ENCODE data around the gene PBX4. TPM values are rescaled to one million over a fixed set of nuclear protein-coding genes. Genes with fewer than 3 reads are reported as not detected.

PBX4 gene
- total RNA-seq, 1 donor from 2014 or later, result 2.7 TPM

- H3K4me3 ChIP-seq (ENCODE audit: low read depth, low read length), result no peak overlapping the region
- no peak for DNase-seq (ENCODE audit: low read depth)
- TF ChIP-seq CTCF (conservative IDR thresholded peaks at IDR 0.05; ENCODE audit: low read depth, low read length), result no peak
Measured at GRCh38 chr19:19649155-19649554, 30.7 kb upstream of the PBX4 start.

- DNase-seq (ENCODE audit: low read depth), result no peak
- TF ChIP-seq CTCF (conservative IDR thresholded peaks at IDR 0.05; ENCODE audit: low read depth, low read length), result no peak
- no peak overlapping the region for H3K4me3 ChIP-seq (ENCODE audit: low read depth, low read length)
Measured at GRCh38 chr19:19647037-19647835, 28.7 kb upstream of the PBX4 start.

- no peak overlapping the region for H3K4me3 ChIP-seq (ENCODE audit: low read depth, low read length)
- TF ChIP-seq CTCF (conservative IDR thresholded peaks at IDR 0.05; ENCODE audit: low read depth, low read length), result no peak
- DNase-seq (ENCODE audit: low read depth), result no peak
Measured at GRCh38 chr19:19645233-19645870, 26.9 kb upstream of the PBX4 start.

GRCh38 chr19:19644054-19644388 is 25.5 kb upstream of the PBX4 start:
- no peak for DNase-seq (ENCODE audit: low read depth)

GRCh38 chr19:19643158-19644053 is 24.9 kb upstream of the PBX4 start, which contains the start of gene GMIP:
TSS of gene GMIP (minus strand) at chr19:19643657. CDS start at chr19:19643529, 128 bp downstream.
- peak; percentile 92 for TF ChIP-seq CTCF (conservative IDR thresholded peaks at IDR 0.05; ENCODE audit: low read depth, low read length)
- peak within 1 kb of the TSS; percentile 97 for H3K4me3 ChIP-seq (ENCODE audit: low read depth, low read length)
- DNase-seq (ENCODE audit: low read depth), result no peak

More at GRCh38 chr19:19644054-19644388, 25.5 kb upstream of the PBX4 start:
- no peak for TF ChIP-seq CTCF (conservative IDR thresholded peaks at IDR 0.05; ENCODE audit: low read depth, low read length)
- H3K4me3 ChIP-seq (ENCODE audit: low read depth, low read length), result peak overlapping the region; percentile 97

GRCh38 chr19:19642506-19643157 is 24.1 kb upstream of the PBX4 start:
- DNase-seq (ENCODE audit: low read depth), result no peak

More at GRCh38 chr19:19642506-19643157, 24.1 kb upstream of the PBX4 start:
- no peak for TF ChIP-seq CTCF (conservative IDR thresholded peaks at IDR 0.05; ENCODE audit: low read depth, low read length)
- peak overlapping the region; percentile 97 for H3K4me3 ChIP-seq (ENCODE audit: low read depth, low read length)
